ENCODE measurements around the gene RAB20. TPM values are rescaled to one million over a fixed set of nuclear protein-coding genes. Genes with fewer than 3 reads are reported as not detected.
"Not testable (repeated sequence)": the region's sequence is repeated elsewhere in the genome, so short reads cannot be mapped to it uniquely, and the experiment has no call there.

RAB20 gene
- total RNA-seq, 1 donor from 2014 or later = 13.8 TPM

DNA sequence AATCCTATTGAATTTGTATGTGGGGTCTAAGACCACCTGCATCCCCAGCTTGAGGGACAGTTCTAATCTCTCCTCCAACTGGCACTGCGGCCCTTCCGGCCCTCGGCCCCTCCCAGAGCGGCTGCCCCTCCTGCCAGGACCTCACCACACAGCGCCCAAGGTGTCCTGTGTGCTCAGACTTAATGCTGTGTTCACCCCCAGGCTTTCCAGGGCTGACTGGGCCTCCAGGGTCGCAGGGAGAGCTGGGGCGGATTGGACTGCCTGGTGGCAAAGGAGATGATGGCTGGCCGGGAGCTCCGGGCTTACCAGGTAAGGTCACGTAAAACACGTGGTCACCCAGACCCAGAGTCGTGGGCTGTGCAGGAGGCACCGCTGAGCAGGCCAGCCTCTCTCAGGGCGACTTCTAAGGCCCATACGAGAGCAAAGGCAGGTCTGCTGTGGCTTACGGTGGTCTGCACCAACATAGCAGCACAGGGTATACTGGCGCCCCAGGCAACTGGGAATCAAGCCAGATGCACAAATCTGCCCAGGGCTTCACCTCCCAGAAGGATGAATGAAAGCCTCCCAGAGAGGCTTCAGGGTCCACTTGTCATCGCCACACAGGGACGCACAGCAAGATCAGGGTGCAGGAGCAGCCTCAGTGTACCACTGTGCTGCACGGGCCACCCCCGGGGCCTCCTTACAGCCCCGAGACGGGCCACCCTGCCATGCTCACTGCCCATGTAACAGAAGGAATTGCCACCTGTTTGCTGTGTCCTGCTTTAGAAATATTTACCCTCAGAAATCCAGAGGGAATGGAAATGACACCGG is 69.4 kb downstream of the RAB20 start:
- no peak for DNase-seq
- intact Hi-C loops (cut with micrococcal nuclease) = no loop called here
- Histone ChIP-seq H3K4me3 (no peak overlapping the region), H3K27ac (replicated peaks) (no peak overlapping the region), H3K36me3 (peaks cover 96% of the 10 kb centered on the region), H3K9me3 (replicated peaks) (no peaks in the 10 kb centered on the region), H3K4me1 (no peaks in the 10 kb centered on the region), H3K27me3 (ENCODE audit: low read depth) (no peaks in the 10 kb centered on the region)
- TF ChIP-seq, protein P1, sequence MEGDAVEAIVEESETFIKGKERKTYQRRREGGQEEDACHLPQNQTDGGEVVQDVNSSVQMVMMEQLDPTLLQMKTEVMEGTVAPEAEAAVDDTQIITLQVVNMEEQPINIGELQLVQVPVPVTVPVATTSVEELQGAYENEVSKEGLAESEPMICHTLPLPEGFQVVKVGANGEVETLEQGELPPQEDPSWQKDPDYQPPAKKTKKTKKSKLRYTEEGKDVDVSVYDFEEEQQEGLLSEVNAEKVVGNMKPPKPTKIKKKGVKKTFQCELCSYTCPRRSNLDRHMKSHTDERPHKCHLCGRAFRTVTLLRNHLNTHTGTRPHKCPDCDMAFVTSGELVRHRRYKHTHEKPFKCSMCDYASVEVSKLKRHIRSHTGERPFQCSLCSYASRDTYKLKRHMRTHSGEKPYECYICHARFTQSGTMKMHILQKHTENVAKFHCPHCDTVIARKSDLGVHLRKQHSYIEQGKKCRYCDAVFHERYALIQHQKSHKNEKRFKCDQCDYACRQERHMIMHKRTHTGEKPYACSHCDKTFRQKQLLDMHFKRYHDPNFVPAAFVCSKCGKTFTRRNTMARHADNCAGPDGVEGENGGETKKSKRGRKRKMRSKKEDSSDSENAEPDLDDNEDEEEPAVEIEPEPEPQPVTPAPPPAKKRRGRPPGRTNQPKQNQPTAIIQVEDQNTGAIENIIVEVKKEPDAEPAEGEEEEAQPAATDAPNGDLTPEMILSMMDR (IDR thresholded peaks at IDR 0.05; ENCODE audit: borderline replicate concordance) = no peak

DNA sequence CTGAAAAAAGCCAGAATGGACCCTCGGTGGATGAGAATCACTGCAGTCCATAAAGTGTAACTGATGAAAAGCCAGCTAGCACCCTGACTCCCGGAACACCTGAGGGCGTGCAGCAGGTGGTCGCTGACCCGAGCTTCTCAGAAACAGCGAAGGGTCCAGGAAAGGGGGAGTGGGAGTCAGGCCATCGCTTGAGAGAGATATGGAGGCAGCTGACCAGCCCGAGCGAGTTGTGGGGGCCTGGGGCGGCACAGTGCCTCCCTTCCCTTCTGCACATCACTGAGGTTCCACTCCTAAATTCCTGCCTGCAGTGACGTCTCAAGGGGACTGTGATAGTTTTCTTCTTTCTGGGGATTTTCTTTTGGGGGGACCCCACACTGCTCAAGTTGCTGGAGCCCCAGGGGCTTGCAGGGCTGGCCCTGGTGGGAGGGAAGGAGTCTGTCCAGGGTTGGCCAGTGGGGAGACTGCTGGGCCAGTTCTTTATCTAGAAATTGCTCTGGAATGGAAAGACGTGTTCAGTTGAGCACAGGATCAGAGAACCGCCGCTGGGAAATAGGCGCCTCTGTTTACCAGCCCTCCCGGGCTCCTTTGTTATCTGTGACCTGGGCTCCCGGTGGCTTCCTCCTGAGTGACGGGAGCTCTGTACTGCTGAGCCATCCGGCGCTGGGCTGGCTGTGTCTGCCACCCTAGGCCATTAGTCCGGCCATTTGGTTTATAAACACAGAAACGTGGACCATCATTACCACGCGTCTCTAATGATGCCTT is 71.3 kb downstream of the RAB20 start:
- Histone ChIP-seq H3K27me3 (ENCODE audit: low read depth) (no peaks in the 10 kb centered on the region), H3K27ac (replicated peaks) (no peak overlapping the region), H3K4me3 (no peak overlapping the region), H3K9me3 (replicated peaks) (no peaks in the 10 kb centered on the region), H3K36me3 (peaks cover 93% of the 10 kb centered on the region), H3K4me1 (no peaks in the 10 kb centered on the region)
- TF ChIP-seq, protein P1 (IDR thresholded peaks at IDR 0.05; ENCODE audit: borderline replicate concordance) = no peak
- no peak for DNase-seq
- intact Hi-C loops (cut with micrococcal nuclease) = no loop called here

DNA sequence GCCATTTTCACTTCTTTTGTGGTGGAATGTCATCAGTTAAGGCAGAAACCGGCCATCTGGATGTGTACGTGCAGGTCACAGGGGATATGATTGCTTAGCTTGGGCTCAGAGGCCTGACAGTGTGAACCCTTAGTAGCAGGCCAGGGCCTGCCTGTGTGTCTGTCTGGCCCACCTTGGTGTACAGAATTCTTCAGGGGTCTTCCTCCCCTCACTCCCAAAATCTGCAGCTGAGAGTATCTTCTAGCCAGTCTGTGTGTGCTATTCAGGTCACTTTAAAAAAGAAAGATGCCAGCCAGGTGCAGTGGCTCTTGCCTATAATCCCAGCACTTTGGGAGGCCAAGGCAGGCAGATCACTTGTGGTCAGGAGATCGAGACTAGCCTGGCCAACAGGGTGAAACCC is 74.6 kb downstream of the RAB20 start:
- H3K4me1 ChIP-seq; H3K4me3 ChIP-seq; H3K27ac ChIP-seq (replicated peaks); DNase-seq; H3K9me3 ChIP-seq (replicated peaks); intact Hi-C loops (cut with micrococcal nuclease); H3K27me3 ChIP-seq (ENCODE audit: low read depth): not testable (repeated sequence)
- peaks cover 97% of the 10 kb centered on the region for H3K36me3 ChIP-seq

DNA sequence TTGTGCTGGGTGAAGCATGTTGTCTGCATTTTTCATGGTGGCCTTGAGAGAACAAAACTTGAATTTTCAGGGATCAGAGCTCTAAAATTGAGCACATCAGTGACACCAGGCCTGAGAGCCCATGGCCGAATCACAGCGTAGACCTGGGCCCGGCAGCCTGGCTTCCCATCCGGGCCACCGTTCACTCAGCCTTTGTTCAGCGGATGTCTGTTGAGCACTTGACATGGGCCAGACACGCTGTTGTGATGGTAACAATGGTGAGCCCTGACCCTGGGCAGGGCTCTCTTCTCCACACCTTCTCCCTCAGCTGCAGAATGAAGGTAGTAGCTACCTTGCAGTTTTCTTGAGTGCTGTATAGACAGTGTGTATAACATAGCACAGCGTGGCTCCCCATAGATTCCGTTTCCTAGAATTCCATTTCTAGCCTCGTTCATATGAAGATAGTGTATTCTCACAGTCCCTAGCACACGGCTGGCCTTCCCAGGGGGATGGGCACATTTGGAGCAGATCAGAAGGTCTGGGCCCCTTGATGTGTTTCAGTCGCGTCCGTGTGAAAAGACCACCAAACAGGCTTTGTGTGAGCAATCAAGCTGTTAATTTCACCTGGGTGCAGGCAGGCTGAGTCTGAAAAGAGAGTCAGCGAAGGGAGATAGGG is 75.3 kb downstream of the RAB20 start:
- TF ChIP-seq, protein P1 (IDR thresholded peaks at IDR 0.05; ENCODE audit: borderline replicate concordance) = no peak
- Histone ChIP-seq H3K36me3 (peaks cover 92% of the 10 kb centered on the region), H3K9me3 (replicated peaks) (no peaks in the 10 kb centered on the region), H3K4me3 (no peak overlapping the region), H3K4me1 (no peaks in the 10 kb centered on the region), H3K27ac (replicated peaks) (no peak overlapping the region), H3K27me3 (ENCODE audit: low read depth) (no peaks in the 10 kb centered on the region)
- no peak for DNase-seq
- intact Hi-C loops (cut with micrococcal nuclease) = no loop called here

DNA sequence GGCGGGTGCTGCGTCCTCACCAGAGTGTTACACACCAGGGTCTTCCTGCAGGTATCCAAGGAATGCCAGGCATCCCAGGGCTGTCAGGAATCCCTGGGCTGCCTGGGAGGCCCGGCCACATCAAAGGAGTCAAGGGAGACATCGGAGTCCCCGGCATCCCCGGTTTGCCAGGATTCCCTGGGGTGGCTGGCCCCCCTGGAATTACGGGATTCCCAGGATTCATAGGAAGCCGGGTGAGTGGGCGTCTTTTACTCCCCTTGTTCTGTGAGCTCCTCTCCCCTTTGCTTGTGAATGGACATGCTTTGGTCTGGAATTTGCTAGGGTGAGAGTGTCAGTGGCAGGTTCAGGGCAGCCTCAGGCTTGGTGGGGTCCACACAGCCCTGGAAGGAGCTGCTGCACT is 75.9 kb downstream of the RAB20 start:
- H3K9me3 ChIP-seq (replicated peaks) = no peaks in the 10 kb centered on the region
- TF ChIP-seq, protein P1 (IDR thresholded peaks at IDR 0.05; ENCODE audit: borderline replicate concordance) = no peak
- DNase-seq = no peak
- intact Hi-C loops (cut with micrococcal nuclease) = no loop called here
- H3K27ac ChIP-seq (replicated peaks) = no peak overlapping the region
- H3K4me1 ChIP-seq = no peaks in the 10 kb centered on the region
- no peak overlapping the region for H3K4me3 ChIP-seq
- peaks cover 87% of the 10 kb centered on the region for H3K36me3 ChIP-seq
- H3K27me3 ChIP-seq (ENCODE audit: low read depth) = no peaks in the 10 kb centered on the region

All from left ventricle myocardium inferior (tissue), 1 donor.